H1 (cell line): Measurements from ENCODE around the gene SMAD1. TPM values are rescaled to one million over a fixed set of nuclear protein-coding genes. Genes with fewer than 3 reads are reported as not detected.

ENCODE experiments used
- BACH1 ChIP-seq: IDR thresholded peaks from 2 replicates; pipeline ENCODE4 v1.6.1; 2012; ENCODE audit warnings: low read length, improper control_type of control experiment
- EP300 ChIP-seq, 2 experiments: IDR thresholded peaks; 1 replicate in 1 of 2; 2 replicates in 1 of 2; pipeline ENCODE4 v1.6.1; 2011 to 2012; ENCODE audit warnings: low read depth in 2 of 2, low read length in 2 of 2, mild to moderate bottlenecking in 2 of 2, borderline replicate concordance in 1 of 2, inconsistent platforms in 1 of 2, moderate library complexity in 1 of 2
- SIX5 ChIP-seq: IDR thresholded peaks from 2 replicates; pipeline ENCODE4 v1.6.1; 2011; ENCODE audit warnings: mild to moderate bottlenecking, low read depth, low read length
- polyA plus RNA-seq, 7 experiments: library from polyadenylated mRNA; depleted of rRNA in 3 of 7; stranded (reverse) in 5 of 7; unstranded in 2 of 7; fragments of >200 nt in 5 of 7; fragments of 200-250 nt in 2 of 7; gene quantifications; 1 replicate in 5 of 7; 2 replicates in 1 of 7; 4 replicates in 1 of 7; pipeline versions ENCODE4 v1.2.1 to v1.2.3, GENCODE V29; 2011 to 2013; ENCODE audit warnings: missing spikeins in 2 of 7, mixed read lengths in 2 of 7
- total RNA-seq: library from RNA; stranded (reverse); fragmentation: NEBNext Ultra II Directional; extraction: Animal tissue kit (Norgen Biotek cat#: 25700); gene quantifications from 2 replicates; pipeline ENCODE4 v1.2.1, GENCODE V29; 2021
- TF ChIP-seq, protein P1 (sequence below): IDR thresholded peaks from 2 replicates; pipeline ENCODE4 v1.6.1; 2012; ENCODE audit warnings: low read length, inconsistent platforms

SMAD1 gene
- total and polyA plus RNA-seq, 2 of the 8 experiments (the other 6 are each of a cell fraction or from before 2014, with no cell fraction given), result 22.6 to 25.3 TPM

GRCh38 chr4:145530189-145530588 is 48.5 kb downstream of the SMAD1 start (continued):
- TF ChIP-seq, protein P1, sequence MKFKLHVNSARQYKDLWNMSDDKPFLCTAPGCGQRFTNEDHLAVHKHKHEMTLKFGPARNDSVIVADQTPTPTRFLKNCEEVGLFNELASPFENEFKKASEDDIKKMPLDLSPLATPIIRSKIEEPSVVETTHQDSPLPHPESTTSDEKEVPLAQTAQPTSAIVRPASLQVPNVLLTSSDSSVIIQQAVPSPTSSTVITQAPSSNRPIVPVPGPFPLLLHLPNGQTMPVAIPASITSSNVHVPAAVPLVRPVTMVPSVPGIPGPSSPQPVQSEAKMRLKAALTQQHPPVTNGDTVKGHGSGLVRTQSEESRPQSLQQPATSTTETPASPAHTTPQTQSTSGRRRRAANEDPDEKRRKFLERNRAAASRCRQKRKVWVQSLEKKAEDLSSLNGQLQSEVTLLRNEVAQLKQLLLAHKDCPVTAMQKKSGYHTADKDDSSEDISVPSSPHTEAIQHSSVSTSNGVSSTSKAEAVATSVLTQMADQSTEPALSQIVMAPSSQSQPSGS, result no peak
- TF ChIP-seq EP300 (IDR thresholded peaks at IDR 0.05; ENCODE audit: borderline replicate concordance in 1 of 2, low read depth in 2 of 2, low read length in 2 of 2), result no peak
- no peak for TF ChIP-seq SIX5
- no peak for TF ChIP-seq BACH1
